Prostate gland (tissue), 2 donors: ENCODE data around the gene MSH4. TPM values are rescaled to one million over a fixed set of nuclear protein-coding genes. Genes with fewer than 3 reads are reported as not detected.
"Not testable (repeated sequence)": the region's sequence is repeated elsewhere in the genome, so short reads cannot be mapped to it uniquely, and the experiment has no call there.

Source experiments
- DNase-seq: peaks from one replicate; pipeline ENCODE4 v3.0.0-alpha.2; 2019; ENCODE audit warnings: low spot score
- H3K27ac ChIP-seq, 2 donors: fragments of 200-600 bp; sonication (generic); 2 replicates each; pipeline ENCODE4 v1.5.1; 2017 to 2019
- H3K27me3 ChIP-seq: fragments of 200-600 bp; sonication (generic); replicated peaks from 2 replicates; pipeline ENCODE4 v1.5.1; 2019; ENCODE audit not compliant: insufficient read depth
- H3K36me3 ChIP-seq, 2 donors: fragments of 200-600 bp; sonication (generic); 1 replicate in 1 of 2; 2 replicates in 1 of 2; pipeline versions ENCODE4 v1.5.1 to v1.8.1; 2017 to 2019
- H3K4me1 ChIP-seq: fragments of 200-600 bp; sonication (generic); replicated peaks from 2 replicates; pipeline ENCODE4 v1.5.1; 2019
- H3K4me3 ChIP-seq, 2 donors: fragments of 200-600 bp; sonication (generic); 2 replicates each; pipeline ENCODE4 v1.5.1; 2017 to 2019
- H3K9me3 ChIP-seq: fragments of 200-600 bp; sonication (generic); 2 replicates; pipeline ENCODE4 v1.5.1; 2017
- CTCF ChIP-seq, 4 experiments: fragments of 200-600 bp in 2 of 4; fragments of 450-650 bp in 2 of 4; sonication (generic) in 2 of 4; IDR thresholded peaks; 1 replicate in 3 of 4; 2 replicates in 1 of 4; pipeline ENCODE4 v1.5.1; 2016 to 2019; ENCODE audit warnings: antibody characterized with exemption in 4 of 4, mild to moderate bottlenecking in 2 of 4, moderate library complexity in 2 of 4
- POLR2A ChIP-seq: fragments of 450-650 bp; IDR thresholded peaks from one replicate; pipeline ENCODE4 v1.6.1; 2016; ENCODE audit warnings: antibody characterized with exemption, mild to moderate bottlenecking
- POLR2AphosphoS5 ChIP-seq: sonication (generic); formaldehyde crosslinking; IDR thresholded peaks from one replicate; pipeline ENCODE4 v1.6.1; 2017; ENCODE audit warnings: antibody characterized with exemption
- WGBS: methylation state at CpG from one replicate; pipeline ENCODE4 v1.1.5; 2018; 5-methylcytosine and 5-hydroxymethylcytosine counted together
- intact Hi-C: fragments of 100-400 bp; cut with DNase I; formaldehyde crosslinking; loops from one replicate; pipeline ENCODE4 v1.14.2; 2022
- total RNA-seq, 2 donors: library from RNA; depleted of rRNA; stranded (reverse); fragments of >200 nt; gene quantifications; one replicate each; pipeline ENCODE4 v1.1.0, GENCODE V29; 2016

Gene MSH4
- total RNA-seq, 2 donors from 2014 or later, result 0.05 to 0.91 TPM

- 97% methylated on average over 1 of the region's 1 CpG for WGBS
- no peaks in the 10 kb centered on the region for H3K27me3 ChIP-seq
- H3K27ac ChIP-seq, result no peak overlapping the region
- TF ChIP-seq POLR2A (no peak), CTCF (IDR thresholded peaks at IDR 0.05) (no peak), POLR2AphosphoS5 (no peak)
- no peak overlapping the region for H3K4me3 ChIP-seq
- no peaks in the 10 kb centered on the region for H3K4me1 ChIP-seq
- intact Hi-C loops, result no loop called here
- H3K36me3 ChIP-seq, result no peaks in the 10 kb centered on the region
- no peaks in the 10 kb centered on the region for H3K9me3 ChIP-seq
- DNase-seq, result no peak
These were observed 28.7 kb upstream of the MSH4 start for GRCh38 chr1:75768016-75768415.

GRCh38 chr1:75770761-75771160 is 25.9 kb upstream of the MSH4 start:
- 74% methylated on average over 1 of the region's 1 CpG for WGBS
- intact Hi-C loops, result no loop called here
- H3K36me3 ChIP-seq, result no peaks in the 10 kb centered on the region

GRCh38 chr1:75771978-75772377 is 24.7 kb upstream of the MSH4 start:
- TF ChIP-seq CTCF (IDR thresholded peaks at IDR 0.05), result no peak
- TF ChIP-seq POLR2A, result no peak
- no peak for TF ChIP-seq POLR2AphosphoS5
- intact Hi-C loops, result no loop called here
- no peak overlapping the region for H3K4me3 ChIP-seq
- no peaks in the 10 kb centered on the region for H3K4me1 ChIP-seq
- no peak overlapping the region for H3K27ac ChIP-seq
- 59% methylated on average over 3 of the region's 3 CpGs for WGBS
- H3K36me3 ChIP-seq, result no peaks in the 10 kb centered on the region
- H3K9me3 ChIP-seq, result no peaks in the 10 kb centered on the region
- H3K27me3 ChIP-seq, result no peaks in the 10 kb centered on the region
- no peak for DNase-seq

More at GRCh38 chr1:75770761-75771160, 25.9 kb upstream of the MSH4 start:
- Histone ChIP-seq H3K27ac (no peak overlapping the region), H3K27me3 (no peaks in the 10 kb centered on the region), H3K4me3 (no peak overlapping the region), H3K9me3 (no peaks in the 10 kb centered on the region), H3K4me1 (no peaks in the 10 kb centered on the region)
- no peak for DNase-seq
- no peak for TF ChIP-seq POLR2A
- TF ChIP-seq POLR2AphosphoS5, result no peak
- no peak for TF ChIP-seq CTCF (IDR thresholded peaks at IDR 0.05)

GRCh38 chr1:75777812-75778211 is 18.9 kb upstream of the MSH4 start:
- 89% methylated on average over 4 of the region's 4 CpGs for WGBS
- H3K36me3 ChIP-seq, DNase-seq, H3K9me3 ChIP-seq, H3K4me3 ChIP-seq, H3K4me1 ChIP-seq, H3K27me3 ChIP-seq, H3K27ac ChIP-seq, intact Hi-C loops: not testable (repeated sequence)

- H3K36me3 ChIP-seq, intact Hi-C loops, H3K9me3 ChIP-seq, H3K27ac ChIP-seq, DNase-seq, H3K4me1 ChIP-seq, H3K27me3 ChIP-seq, H3K4me3 ChIP-seq: not testable (repeated sequence)
- WGBS, result 94% methylated on average over 5 of the region's 5 CpGs
These were observed 18.0 kb upstream of the MSH4 start for GRCh38 chr1:75778694-75779093.

- H3K36me3 ChIP-seq, intact Hi-C loops, DNase-seq, H3K27me3 ChIP-seq, H3K9me3 ChIP-seq, H3K4me3 ChIP-seq, H3K4me1 ChIP-seq, H3K27ac ChIP-seq: not testable (repeated sequence)
- WGBS, result 82% methylated on average over 4 of the region's 4 CpGs
These were observed 16.5 kb upstream of the MSH4 start for GRCh38 chr1:75780183-75780582.

GRCh38 chr1:75783920-75784319 is 12.8 kb upstream of the MSH4 start:
- H3K27ac ChIP-seq, H3K4me3 ChIP-seq, DNase-seq, H3K4me1 ChIP-seq, H3K9me3 ChIP-seq, H3K27me3 ChIP-seq, intact Hi-C loops, H3K36me3 ChIP-seq: not testable (repeated sequence)
- 96% methylated on average over 4 of the region's 4 CpGs for WGBS
